ENCODE measurements around the gene MT1HL1. TPM values are rescaled to one million over a fixed set of nuclear protein-coding genes. Genes with fewer than 3 reads are reported as not detected.

Gene MT1HL1
- total and polyA plus RNA-seq, 2 of the 8 experiments (the other 6 are each of a cell fraction or from before 2014, with no cell fraction given) = not detected

DNA sequence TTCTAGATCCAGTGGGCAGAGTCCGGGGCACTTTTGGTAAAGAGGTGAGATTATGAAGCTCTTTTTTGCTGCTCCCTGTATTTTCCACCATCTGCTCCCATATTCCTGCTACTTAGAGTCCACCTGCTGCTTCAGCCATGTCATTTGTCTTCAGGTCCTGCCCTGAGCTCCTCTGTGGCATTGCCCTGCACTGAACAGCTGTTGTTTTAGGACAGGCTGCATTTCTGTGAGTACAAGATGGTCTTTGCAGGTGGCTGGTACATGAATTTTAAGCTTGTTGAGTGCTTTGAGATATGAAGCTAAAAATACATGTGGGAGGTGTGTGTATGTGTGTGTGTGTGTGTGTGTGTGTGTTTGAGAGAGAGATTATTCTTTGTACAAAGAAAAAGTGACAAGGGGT lies 21.9 kb downstream of the MT1HL1 start:
- Histone ChIP-seq H4K91ac (replicated peaks; ENCODE audit: insufficient read length, low read length) (no peak overlapping the region), H3K4me3 (ENCODE audit: extremely low read depth in 1 of 4, insufficient read depth in 2 of 4, low read depth in 3 of 4, low read length in 4 of 4) (no peak overlapping the region), H2BK15ac (ENCODE audit: low read length) (no peak overlapping the region), H2AK5ac (ENCODE audit: low read depth, low read length) (no peak overlapping the region), H3K9ac (replicated peaks in 1 of 4; ENCODE audit: extremely low read depth in 1 of 4, low read depth in 3 of 4, low read length in 3 of 4) (no peak overlapping the region), H3K4ac (replicated peaks; ENCODE audit: insufficient read length, low read depth, low read length) (no peak overlapping the region), H3K18ac (ENCODE audit: extremely low read depth, low read length) (no peak overlapping the region), H3K23me2 (ENCODE audit: low read depth, low read length) (no peaks in the 10 kb centered on the region; the same call in 1 of the 2 replicates), H2BK5ac (ENCODE audit: low read depth, low read length) (no peak overlapping the region), H3K14ac (ENCODE audit: insufficient read length) (no peak overlapping the region), H2BK120ac (replicated peaks; ENCODE audit: low read depth, low read length) (no peak overlapping the region), H3K27ac (ENCODE audit: low read depth, low read length) (no peak overlapping the region), H3K23ac (ENCODE audit: insufficient read length) (no peak overlapping the region), H2BK20ac (ENCODE audit: low read length) (no peak overlapping the region), H2BK12ac (ENCODE audit: low read depth, low read length) (no peak overlapping the region), H3K36me3 (ENCODE audit: control insufficient read depth in 2 of 4, insufficient read depth in 4 of 4, low read length in 3 of 4) (no peaks in the 10 kb centered on the region), H3K79me1 (ENCODE audit: low read depth, low read length) (no peaks in the 10 kb centered on the region), H4K20me1 (replicated peaks in 1 of 2; ENCODE audit: control insufficient read depth in 1 of 2, insufficient read depth in 2 of 2, low read length in 2 of 2) (no peaks in the 10 kb centered on the region), H3K4me2 (ENCODE audit: insufficient read depth in 1 of 2, low read depth in 2 of 2, low read length in 2 of 2) (no peak overlapping the region), H4K5ac (ENCODE audit: insufficient read length, low read depth, low read length) (no peak overlapping the region), H3K79me2 (ENCODE audit: control insufficient read depth in 1 of 2, insufficient read depth in 2 of 2, low read length in 2 of 2) (no peaks in the 10 kb centered on the region), H3K9me3 (ENCODE audit: insufficient read depth in 2 of 2, low read depth in 1 of 2, low read length in 1 of 2) (no peaks in the 10 kb centered on the region), H4K8ac (ENCODE audit: extremely low read depth, insufficient read depth, low read length) (no peak overlapping the region), H3K4me1 (replicated peaks in 1 of 4; ENCODE audit: control insufficient read depth in 3 of 4, insufficient read depth in 4 of 4, low read length in 3 of 4) (peaks cover 0 to 3% (median 0%) of the 10 kb centered on the region in 4 experiments; a peak in 2 of 7 replicates), H3K27me3 (replicated peaks in 1 of 4; ENCODE audit: control insufficient read depth in 3 of 4, extremely low read depth in 1 of 4, insufficient read depth in 3 of 4, low read length in 3 of 4) (no peaks in the 10 kb centered on the region), H3K56ac (replicated peaks; ENCODE audit: insufficient read length, low read depth, low read length) (no peak overlapping the region), H2AFZ (ENCODE audit: low read length) (no peak overlapping the region)
- POLR2A ChIA-PET (ENCODE audit: partially characterized antibody) = no interaction called here
- CTCF ChIA-PET (ENCODE audit: partially characterized antibody) = interaction anchor here (0.6 to 2.2 kb wide), 9 partner anchors 10 to 215 kb away, joined by 3 to 11 read pairs (median 4); no protein-coding TSS in a partner anchor
- DNase-seq (ENCODE audit: low read depth in 1 of 2, low spot score in 2 of 2) (no peak), FAIRE-seq (no peak)
- 95% methylated on average over 1 of the region's 1 CpG; no CpG with 5 or more reads in 1 of the 2 experiments for WGBS, 2 experiments (ENCODE audit: extremely low coverage in 1 of 2, insufficient coverage in 1 of 2, insufficient read length in 1 of 2, insufficient replicate concordance in 2 of 2, low coverage in 1 of 2, low lambda C conversion rate in 2 of 2, missing lambda C conversion rate in 1 of 2)
- TF ChIP-seq POLR2AphosphoS5 (IDR thresholded peaks at IDR 0.05; ENCODE audit: low read depth, low read length) (no peak), RXRA (IDR thresholded peaks at IDR 0.05; ENCODE audit: insufficient read depth, low read depth, low read length) (no peak), CEBPB (IDR thresholded peaks at IDR 0.05; ENCODE audit: low read depth, low read length) (no peak), JUN (IDR thresholded peaks at IDR 0.05; ENCODE audit: low read depth, low read length) (no peak), TCF12 (IDR thresholded peaks at IDR 0.05; ENCODE audit: low read depth, low read length) (no peak), POU5F1 (IDR thresholded peaks at IDR 0.05; ENCODE audit: low read depth, low read length) (no peak), KDM5A (IDR thresholded peaks at IDR 0.05; ENCODE audit: low read length) (no peak), CTBP2 (IDR thresholded peaks at IDR 0.05; ENCODE audit: borderline replicate concordance, insufficient read depth, insufficient read length, low read length) (no peak), SP1 (IDR thresholded peaks at IDR 0.05; ENCODE audit: low read depth, low read length) (no peak), CHD1 (IDR thresholded peaks at IDR 0.05; ENCODE audit: low read depth, low read length) (no peak), TAF7 (optimal IDR thresholded peaks at IDR 0.05; ENCODE audit: borderline replicate concordance, low read depth, low read length) (no peak)
- TF ChIP-seq, protein P1, sequence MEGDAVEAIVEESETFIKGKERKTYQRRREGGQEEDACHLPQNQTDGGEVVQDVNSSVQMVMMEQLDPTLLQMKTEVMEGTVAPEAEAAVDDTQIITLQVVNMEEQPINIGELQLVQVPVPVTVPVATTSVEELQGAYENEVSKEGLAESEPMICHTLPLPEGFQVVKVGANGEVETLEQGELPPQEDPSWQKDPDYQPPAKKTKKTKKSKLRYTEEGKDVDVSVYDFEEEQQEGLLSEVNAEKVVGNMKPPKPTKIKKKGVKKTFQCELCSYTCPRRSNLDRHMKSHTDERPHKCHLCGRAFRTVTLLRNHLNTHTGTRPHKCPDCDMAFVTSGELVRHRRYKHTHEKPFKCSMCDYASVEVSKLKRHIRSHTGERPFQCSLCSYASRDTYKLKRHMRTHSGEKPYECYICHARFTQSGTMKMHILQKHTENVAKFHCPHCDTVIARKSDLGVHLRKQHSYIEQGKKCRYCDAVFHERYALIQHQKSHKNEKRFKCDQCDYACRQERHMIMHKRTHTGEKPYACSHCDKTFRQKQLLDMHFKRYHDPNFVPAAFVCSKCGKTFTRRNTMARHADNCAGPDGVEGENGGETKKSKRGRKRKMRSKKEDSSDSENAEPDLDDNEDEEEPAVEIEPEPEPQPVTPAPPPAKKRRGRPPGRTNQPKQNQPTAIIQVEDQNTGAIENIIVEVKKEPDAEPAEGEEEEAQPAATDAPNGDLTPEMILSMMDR (IDR thresholded peaks at IDR 0.05; ENCODE audit: control extremely low read depth in 1 of 3, insufficient read depth in 1 of 3, low read depth in 1 of 3, low read length in 3 of 3) = no peak
